Trophoblast cell (in vitro differentiated cells and primary cell): Measurements from ENCODE around the gene TMEM52.
A peak's percentile ranks its signal among the peaks of the same experiment; 100 is the strongest.

Experiments
- DNase-seq, 2 donors: peaks; one replicate each; pipeline ENCODE4 v3.0.0-alpha.2; 2016
- H2AFZ ChIP-seq: 2 replicates; pipeline ENCODE4 v1.6.1; 2013; ENCODE audit warnings: low read length, moderate library complexity, mild to moderate bottlenecking; ENCODE audit not compliant: insufficient read depth, poor library complexity
- H2AK5ac ChIP-seq: 2 replicates; pipeline ENCODE4 v1.6.1; 2013; ENCODE audit warnings: mild to moderate bottlenecking, low read length
- H2BK120ac ChIP-seq: 2 replicates; pipeline ENCODE4 v1.6.1; 2013; ENCODE audit warnings: low read length, mild to moderate bottlenecking, moderate library complexity; ENCODE audit not compliant: insufficient read depth, poor library complexity
- H2BK12ac ChIP-seq: 2 replicates; pipeline ENCODE4 v1.6.1; 2013; ENCODE audit warnings: mild to moderate bottlenecking, low read length, moderate library complexity
- H2BK5ac ChIP-seq: 2 replicates; pipeline ENCODE4 v1.6.1; 2013; ENCODE audit warnings: low read length, low read depth, moderate library complexity, mild to moderate bottlenecking; ENCODE audit not compliant: poor library complexity
- H3K14ac ChIP-seq: 2 replicates; pipeline ENCODE4 v1.6.1; 2013; ENCODE audit warnings: mild to moderate bottlenecking, low read length
- H3K18ac ChIP-seq: 2 replicates; pipeline ENCODE4 v1.6.1; 2013; ENCODE audit warnings: mild to moderate bottlenecking, low read length
- H3K23ac ChIP-seq: 2 replicates; pipeline ENCODE4 v1.6.1; 2013; ENCODE audit warnings: low read length
- H3K27ac ChIP-seq: 2 replicates; pipeline ENCODE4 v1.5.1; 2013; ENCODE audit warnings: low read depth, mild to moderate bottlenecking, inconsistent platforms, low read length, moderate library complexity
- H3K27me3 ChIP-seq: 2 replicates; pipeline ENCODE4 v1.6.1; 2013; ENCODE audit warnings: inconsistent platforms, mild to moderate bottlenecking, low read length, moderate library complexity; ENCODE audit not compliant: insufficient read depth
- H3K36me3 ChIP-seq, 2 experiments: 1 replicate in 1 of 2; 2 replicates in 1 of 2; pipeline ENCODE4 v1.6.1; 2013; ENCODE audit warnings: low read length in 2 of 2, mild to moderate bottlenecking in 2 of 2, moderate library complexity in 1 of 2; ENCODE audit not compliant: insufficient read depth in 2 of 2, control insufficient read depth in 1 of 2
- H3K4ac ChIP-seq: 2 replicates; pipeline ENCODE4 v1.6.1; 2013; ENCODE audit warnings: low read depth, mild to moderate bottlenecking, low read length, moderate library complexity
- H3K4me1 ChIP-seq, 2 experiments: 1 replicate in 1 of 2; 2 replicates in 1 of 2; pipeline ENCODE4 v1.6.1; 2013; ENCODE audit warnings: low read length in 2 of 2, mild to moderate bottlenecking in 2 of 2, moderate library complexity in 1 of 2; ENCODE audit not compliant: insufficient read depth in 2 of 2, control insufficient read depth in 1 of 2
- H3K4me2 ChIP-seq: 2 replicates; pipeline ENCODE4 v1.6.1; 2013; ENCODE audit warnings: inconsistent platforms, mild to moderate bottlenecking, low read length, moderate library complexity
- H3K4me3 ChIP-seq: 2 replicates; pipeline ENCODE4 v1.5.1; 2013; ENCODE audit warnings: mild to moderate bottlenecking, low read depth, low read length, inconsistent platforms
- H3K79me1 ChIP-seq: one replicate; pipeline ENCODE4 v1.6.1; 2013; ENCODE audit warnings: low read length
- H3K79me2 ChIP-seq: 2 replicates; pipeline ENCODE4 v1.6.1; 2013; ENCODE audit warnings: low read length, mild to moderate bottlenecking; ENCODE audit not compliant: control insufficient read depth, insufficient read depth, poor library complexity
- H3K9ac ChIP-seq: 2 replicates; pipeline ENCODE4 v1.6.1; 2013; ENCODE audit warnings: mild to moderate bottlenecking, low read length
- H3K9me3 ChIP-seq: 2 replicates; pipeline ENCODE4 v1.6.1; 2013; ENCODE audit warnings: low read depth, mild to moderate bottlenecking, control low read depth, inconsistent platforms, low read length; ENCODE audit not compliant: insufficient read depth
- H4K12ac ChIP-seq: 2 replicates; pipeline ENCODE4 v1.6.1; 2013; ENCODE audit warnings: low read depth, mild to moderate bottlenecking, low read length, moderate library complexity
- H4K8ac ChIP-seq: 2 replicates; pipeline ENCODE4 v1.6.1; 2013; ENCODE audit warnings: low read depth, mild to moderate bottlenecking, low read length, moderate library complexity
- H4K91ac ChIP-seq: one replicate; pipeline ENCODE4 v1.6.1; 2013; ENCODE audit warnings: low read depth, mild to moderate bottlenecking, low read length, moderate library complexity
- WGBS: extraction: QIAGEN DNeasy Blood & Tissue Kit; methylation state at CpG from one replicate; pipeline ENCODE4 v1.1.7; 2013; ENCODE audit warnings: missing lambda C conversion rate; ENCODE audit not compliant: insufficient read length, insufficient coverage; ENCODE audit errors: extremely low coverage; 5-methylcytosine and 5-hydroxymethylcytosine counted together

TMEM52 gene

GRCh38 chr1:1957533-1957961 is 38.5 kb upstream of the TMEM52 start:
- H3K23ac ChIP-seq: no peak overlapping the region
- no peaks in the 10 kb centered on the region for H3K79me2 ChIP-seq
- H2BK12ac ChIP-seq: no peak overlapping the region
- H3K4me2 ChIP-seq: no peak overlapping the region
- no peak overlapping the region for H3K4ac ChIP-seq
- H3K14ac ChIP-seq: no peak overlapping the region
- H3K4me3 ChIP-seq: no peak overlapping the region
- H3K4me1 ChIP-seq: peaks cover 0 to 2% of the 10 kb centered on the region in 2 experiments
- H2BK120ac ChIP-seq: no peak overlapping the region
- H2BK5ac ChIP-seq: no peak overlapping the region
- H3K9ac ChIP-seq: no peak overlapping the region
- no peaks in the 10 kb centered on the region for H3K36me3 ChIP-seq
- peaks cover 2% of the 10 kb centered on the region for H3K9me3 ChIP-seq
- WGBS: no CpG with 5 or more reads among the region's 22 CpGs
- no peak overlapping the region for H2AK5ac ChIP-seq
- H4K8ac ChIP-seq: no peak overlapping the region
- H3K79me1 ChIP-seq: no peaks in the 10 kb centered on the region
- H3K27ac ChIP-seq: no peak overlapping the region
- H4K91ac ChIP-seq: no peak overlapping the region
- no peaks in the 10 kb centered on the region for H3K27me3 ChIP-seq
- DNase-seq: no peak
- no peak overlapping the region for H4K12ac ChIP-seq
- H3K18ac ChIP-seq: no peak overlapping the region
- no peak overlapping the region for H2AFZ ChIP-seq

GRCh38 chr1:1956586-1957532 is 37.8 kb upstream of the TMEM52 start:
- H3K4me2 ChIP-seq: no peak overlapping the region
- H2AK5ac ChIP-seq: no peak overlapping the region
- no peak overlapping the region for H4K8ac ChIP-seq
- no peak overlapping the region for H3K18ac ChIP-seq
- H3K4ac ChIP-seq: no peak overlapping the region
- peak overlapping the region; percentile 42 for H3K4me3 ChIP-seq
- no peak overlapping the region for H4K12ac ChIP-seq
- H3K36me3 ChIP-seq: no peaks in the 10 kb centered on the region
- H3K9me3 ChIP-seq: peaks cover 2% of the 10 kb centered on the region
- no peak overlapping the region for H3K23ac ChIP-seq
- H2AFZ ChIP-seq: no peak overlapping the region
- no CpG with 5 or more reads among the region's 38 CpGs for WGBS
- peaks cover 0 to 2% of the 10 kb centered on the region in 2 experiments for H3K4me1 ChIP-seq
- no peak overlapping the region for H3K27ac ChIP-seq
- H3K14ac ChIP-seq: no peak overlapping the region
- no peak overlapping the region for H2BK5ac ChIP-seq
- H3K79me1 ChIP-seq: no peaks in the 10 kb centered on the region
- no peak for DNase-seq
- no peak overlapping the region for H2BK12ac ChIP-seq
- H2BK120ac ChIP-seq: no peak overlapping the region
- no peaks in the 10 kb centered on the region for H3K79me2 ChIP-seq
- H4K91ac ChIP-seq: no peak overlapping the region
- H3K9ac ChIP-seq: no peak overlapping the region
- no peaks in the 10 kb centered on the region for H3K27me3 ChIP-seq

- no peaks in the 10 kb centered on the region for H3K36me3 ChIP-seq
- peaks cover 2% of the 10 kb centered on the region for H3K9me3 ChIP-seq
- H2BK5ac ChIP-seq: no peak overlapping the region
- H4K12ac ChIP-seq: no peak overlapping the region
- H3K18ac ChIP-seq: no peak overlapping the region
- H3K79me1 ChIP-seq: no peaks in the 10 kb centered on the region
- H3K14ac ChIP-seq: no peak overlapping the region
- H2BK12ac ChIP-seq: no peak overlapping the region
- DNase-seq: no peak
- H4K91ac ChIP-seq: no peak overlapping the region
- H3K9ac ChIP-seq: no peak overlapping the region
- H3K4me3 ChIP-seq: no peak overlapping the region
- no peaks in the 10 kb centered on the region for H3K27me3 ChIP-seq
- no CpG with 5 or more reads among the region's 7 CpGs for WGBS
- no peak overlapping the region for H3K23ac ChIP-seq
- no peak overlapping the region for H4K8ac ChIP-seq
- no peak overlapping the region for H3K4ac ChIP-seq
- no peak overlapping the region for H3K27ac ChIP-seq
- H3K79me2 ChIP-seq: no peaks in the 10 kb centered on the region
- H2AK5ac ChIP-seq: no peak overlapping the region
- H3K4me1 ChIP-seq: peaks cover 0 to 2% of the 10 kb centered on the region in 2 experiments
- H2BK120ac ChIP-seq: no peak overlapping the region
- no peak overlapping the region for H3K4me2 ChIP-seq
- H2AFZ ChIP-seq: no peak overlapping the region
These were observed 37.0 kb upstream of the TMEM52 start for GRCh38 chr1:1956101-1956500.

GRCh38 chr1:1955621-1956094 is 36.6 kb upstream of the TMEM52 start:
- Histone ChIP-seq H4K91ac (no peak overlapping the region), H2AFZ (no peak overlapping the region), H3K79me1 (no peaks in the 10 kb centered on the region), H4K8ac (no peak overlapping the region), H3K27me3 (no peaks in the 10 kb centered on the region), H3K4me3 (no peak overlapping the region), H3K14ac (no peak overlapping the region), H3K23ac (no peak overlapping the region), H4K12ac (no peak overlapping the region), H2AK5ac (no peak overlapping the region), H3K18ac (no peak overlapping the region), H3K4me2 (no peak overlapping the region), H3K9me3 (peaks cover 2% of the 10 kb centered on the region), H3K27ac (no peak overlapping the region), H2BK5ac (no peak overlapping the region), H2BK120ac (no peak overlapping the region), H3K36me3 (no peaks in the 10 kb centered on the region), H3K79me2 (no peaks in the 10 kb centered on the region), H3K4me1 (peaks cover 0 to 2% of the 10 kb centered on the region in 2 experiments), H2BK12ac (no peak overlapping the region), H3K9ac (no peak overlapping the region), H3K4ac (no peak overlapping the region)
- no CpG with 5 or more reads among the region's 14 CpGs for WGBS
- DNase-seq: no peak
